KMS-11 (cell line): ENCODE measurements around the gene PAX2.

Experiments
- H2AFZ ChIP-seq: fragments of 200-600 bp; sonication (generic); 2 replicates; pipeline ENCODE4 v1.6.1; 2016; ENCODE audit warnings: antibody characterized with exemption, mixed run types, low read depth
- H3K27ac ChIP-seq: fragments of 200-600 bp; sonication (generic); 2 replicates; pipeline ENCODE4 v1.6.1; 2016; ENCODE audit warnings: mild to moderate bottlenecking, mixed run types
- H3K27me3 ChIP-seq: fragments of 200-600 bp; sonication (generic); 2 replicates; pipeline ENCODE4 v1.6.1; 2017; ENCODE audit warnings: mild to moderate bottlenecking, low read depth, mixed run types, moderate library complexity; ENCODE audit not compliant: insufficient read depth
- H3K36me3 ChIP-seq: fragments of 200-600 bp; sonication (generic); 2 replicates; pipeline ENCODE4 v1.6.1; 2017; ENCODE audit warnings: mild to moderate bottlenecking, mixed run types; ENCODE audit not compliant: insufficient read depth
- H3K4me1 ChIP-seq: fragments of 200-600 bp; sonication (generic); 2 replicates; pipeline ENCODE4 v1.6.1; 2016; ENCODE audit warnings: mild to moderate bottlenecking, low read depth, mixed run types; ENCODE audit not compliant: poor library complexity, severe bottlenecking
- H3K4me2 ChIP-seq: fragments of 200-600 bp; sonication (generic); 2 replicates; pipeline ENCODE4 v1.7.0; 2016; ENCODE audit warnings: mild to moderate bottlenecking, mixed run types
- H3K4me3 ChIP-seq: fragments of 200-600 bp; sonication (generic); IDR thresholded peaks from 2 replicates; pipeline ENCODE4 v1.6.1; 2017; ENCODE audit warnings: low read depth, low read length, mixed read lengths; ENCODE audit not compliant: insufficient read depth
- H3K79me2 ChIP-seq: fragments of 200-600 bp; sonication (generic); 2 replicates; pipeline ENCODE4 v1.6.1; 2016; ENCODE audit warnings: low read depth, mixed run types; ENCODE audit not compliant: insufficient read depth
- H3K9ac ChIP-seq: fragments of 200-600 bp; sonication (generic); 2 replicates; pipeline ENCODE4 v1.6.1; 2016; ENCODE audit warnings: mild to moderate bottlenecking, mixed run types
- H4K20me1 ChIP-seq: fragments of 200-600 bp; sonication (generic); 2 replicates; pipeline ENCODE4 v1.6.1; 2016; ENCODE audit warnings: mild to moderate bottlenecking, mixed run types; ENCODE audit not compliant: insufficient read depth
- CTCF ChIP-seq: fragments of 200-600 bp; sonication (generic); conservative IDR thresholded peaks from 2 replicates; pipeline ENCODE4 v1.6.1; 2017; ENCODE audit warnings: low read depth, mild to moderate bottlenecking, antibody characterized with exemption, low read length, moderate library complexity, mixed read lengths

PAX2 gene

GRCh38 chr10:100831742-100832141 lies 86.4 kb downstream of the PAX2 start:
- no peaks in the 10 kb centered on the region for H4K20me1 ChIP-seq
- H3K27me3 ChIP-seq = peaks cover 34% of the 10 kb centered on the region; the same call in 1 of the 2 replicates
- no peak overlapping the region for H3K9ac ChIP-seq
- H3K4me1 ChIP-seq = peaks cover 4% of the 10 kb centered on the region
- no peak overlapping the region for H3K27ac ChIP-seq
- no peaks in the 10 kb centered on the region for H3K36me3 ChIP-seq
- H2AFZ ChIP-seq = no peak overlapping the region
- H3K79me2 ChIP-seq = no peaks in the 10 kb centered on the region
- TF ChIP-seq CTCF = no peak
- H3K4me2 ChIP-seq = no peak overlapping the region
- H3K4me3 ChIP-seq = no peak overlapping the region

DNA sequence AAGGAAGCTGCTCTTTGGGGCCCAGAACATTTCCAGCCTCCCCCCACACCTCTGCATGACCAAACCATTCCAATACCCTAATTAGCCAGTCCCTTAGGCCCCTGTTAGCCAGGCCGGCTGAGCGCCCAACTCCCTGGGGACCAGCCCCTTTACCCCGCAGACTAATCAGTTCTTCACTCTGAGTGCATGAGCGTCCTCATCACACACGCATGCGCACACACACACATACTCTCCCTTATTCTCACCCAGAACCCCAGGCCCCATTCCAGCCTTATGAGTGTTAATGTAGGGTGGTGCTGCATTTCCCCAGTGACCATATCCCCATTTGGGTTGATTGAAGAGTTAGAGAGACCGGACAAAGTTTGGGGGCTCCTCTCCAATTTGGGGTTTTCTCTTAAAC lies 90.4 kb downstream of the PAX2 start:
- Histone ChIP-seq H3K9ac (no peak overlapping the region), H2AFZ (no peak overlapping the region), H3K27ac (no peak overlapping the region), H3K4me3 (no peak overlapping the region), H3K27me3 (peaks cover 13% of the 10 kb centered on the region; the same call in 1 of the 2 replicates), H4K20me1 (no peaks in the 10 kb centered on the region), H3K79me2 (no peaks in the 10 kb centered on the region), H3K4me1 (no peaks in the 10 kb centered on the region), H3K4me2 (no peak overlapping the region), H3K36me3 (no peaks in the 10 kb centered on the region)
- TF ChIP-seq CTCF = no peak

DNA sequence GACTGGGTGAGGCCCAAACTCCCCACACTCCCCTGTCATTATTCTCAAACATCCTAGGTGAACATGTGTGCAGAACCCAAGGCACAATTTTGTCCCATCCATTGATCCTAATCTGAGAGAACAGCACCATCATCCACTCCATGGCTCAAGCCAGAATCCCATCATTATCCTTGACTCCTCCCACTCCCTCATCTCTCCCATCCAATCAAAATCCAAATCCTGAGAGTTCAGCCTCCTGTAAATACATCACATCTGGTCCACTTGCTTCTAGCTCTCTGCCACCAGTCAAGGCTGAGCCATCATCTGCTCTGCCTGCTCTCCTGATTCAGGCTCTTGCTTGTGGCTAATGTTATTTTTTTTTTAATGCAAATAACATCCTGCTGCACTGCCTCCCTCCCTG lies 91.5 kb downstream of the PAX2 start:
- H2AFZ ChIP-seq = no peak overlapping the region
- TF ChIP-seq CTCF = no peak
- no peak overlapping the region for H3K4me3 ChIP-seq
- H3K9ac ChIP-seq = no peak overlapping the region
- no peaks in the 10 kb centered on the region for H3K79me2 ChIP-seq
- no peaks in the 10 kb centered on the region for H3K36me3 ChIP-seq
- no peak overlapping the region for H3K4me2 ChIP-seq
- H3K27me3 ChIP-seq = peaks cover 11% of the 10 kb centered on the region; the same call in 1 of the 2 replicates
- no peaks in the 10 kb centered on the region for H3K4me1 ChIP-seq
- no peaks in the 10 kb centered on the region for H4K20me1 ChIP-seq
- H3K27ac ChIP-seq = no peak overlapping the region

- peaks cover 7% of the 10 kb centered on the region; the same call in 1 of the 2 replicates for H3K27me3 ChIP-seq
These were observed 91.9 kb downstream of the PAX2 start for GRCh38 chr10:100837300-100837699.

More at GRCh38 chr10:100837300-100837699, 91.9 kb downstream of the PAX2 start:
- H3K4me2 ChIP-seq = no peak overlapping the region
- H3K4me1 ChIP-seq = no peaks in the 10 kb centered on the region
- no peaks in the 10 kb centered on the region for H3K36me3 ChIP-seq
- no peak overlapping the region for H2AFZ ChIP-seq
- H3K4me3 ChIP-seq = no peak overlapping the region
- no peaks in the 10 kb centered on the region for H4K20me1 ChIP-seq
- no peak overlapping the region for H3K27ac ChIP-seq
- no peak for TF ChIP-seq CTCF
- no peak overlapping the region for H3K9ac ChIP-seq
- no peaks in the 10 kb centered on the region for H3K79me2 ChIP-seq
